HEK293 (cell line): ENCODE results near the gene C19orf33.

Source experiments
- CTCF ChIA-PET: fragments of 350-600 bp; formaldehyde crosslinking; extraction: SDS; loops from one replicate; lab custom pipeline; 2021; ENCODE audit warnings: antibody characterized with exemption; lab: Yijun Ruan, JAX
- POLR2A ChIA-PET: fragments of 300-600 bp; formaldehyde crosslinking; extraction: SDS; loops from one replicate; lab custom pipeline; 2020; ENCODE audit warnings: antibody characterized with exemption, inconsistent platforms; lab: Yijun Ruan, JAX
- H3K27ac ChIP-seq: fragments of 200-500 bp; sonication (Bioruptor generic); 2 replicates; pipeline ENCODE4 v1.5.1; 2014; ENCODE audit warnings: low read depth, low read length, control low read depth, inconsistent platforms; ENCODE audit errors: extremely low read depth
- H3K36me3 ChIP-seq, 2 experiments: fragments of 200-500 bp in 1 of 2; sonication (Bioruptor generic) in 1 of 2; 1 replicate in 1 of 2; 2 replicates in 1 of 2; pipeline ENCODE4 v1.5.1; 2014 to 2017; ENCODE audit warnings: inconsistent platforms in 2 of 2, low read length in 2 of 2; ENCODE audit not compliant: control insufficient read depth in 2 of 2, insufficient read depth in 1 of 2
- H3K4me1 ChIP-seq: fragments of 200-500 bp; sonication (Bioruptor generic); 2 replicates; pipeline ENCODE4 v1.5.1; 2014; ENCODE audit warnings: mild to moderate bottlenecking, low read length, inconsistent platforms; ENCODE audit not compliant: control insufficient read depth, insufficient read depth
- H3K4me3 ChIP-seq: 2 replicates; pipeline ENCODE4 v1.5.1; 2011; ENCODE audit warnings: low read depth, mild to moderate bottlenecking, control low read depth, low read length, moderate library complexity
- H3K9me3 ChIP-seq: fragments of 200-500 bp; sonication (Bioruptor generic); 2 replicates; pipeline ENCODE4 v1.5.1; 2014; ENCODE audit warnings: low read depth, low read length, inconsistent platforms; ENCODE audit not compliant: control insufficient read depth, insufficient read depth
- EGR2 ChIP-seq: fragments of 450-650 bp; formaldehyde crosslinking; IDR thresholded peaks from 2 replicates; pipeline ENCODE4 v1.5.1; 2016; ENCODE audit warnings: low read depth, missing biosample characterization, missing genetic modification characterization
- GLIS2 ChIP-seq: fragments of 450-650 bp; formaldehyde crosslinking; IDR thresholded peaks from 2 replicates; pipeline ENCODE4 v1.5.1; 2016; ENCODE audit warnings: missing biosample characterization, missing genetic modification characterization
- IKZF3 ChIP-seq: fragments of 450-650 bp; IDR thresholded peaks from 2 replicates; pipeline ENCODE4 v1.5.0; 2018; ENCODE audit warnings: missing biosample characterization, mild to moderate bottlenecking, missing genetic modification characterization, moderate library complexity
- OSR2 ChIP-seq: fragments of 450-650 bp; formaldehyde crosslinking; IDR thresholded peaks from 2 replicates; pipeline ENCODE4 v1.5.1; 2016; ENCODE audit warnings: missing biosample characterization, missing genetic modification characterization
- SP2 ChIP-seq: fragments of 450-650 bp; formaldehyde crosslinking; IDR thresholded peaks from 2 replicates; pipeline ENCODE4 v1.5.1; 2016; ENCODE audit warnings: missing biosample characterization, missing genetic modification characterization
- SP3 ChIP-seq: fragments of 450-650 bp; formaldehyde crosslinking; IDR thresholded peaks from 2 replicates; pipeline ENCODE4 v1.5.1; 2016; ENCODE audit warnings: missing biosample characterization, missing genetic modification characterization
- ZBTB17 ChIP-seq: fragments of 450-650 bp; formaldehyde crosslinking; IDR thresholded peaks from 2 replicates; pipeline ENCODE4 v1.5.1; 2016; ENCODE audit warnings: missing biosample characterization, missing genetic modification characterization
- ZEB2 ChIP-seq: fragments of 450-650 bp; formaldehyde crosslinking; IDR thresholded peaks from 2 replicates; pipeline ENCODE4 v1.5.1; 2016; ENCODE audit warnings: missing biosample characterization, missing genetic modification characterization
- ZFP69B ChIP-seq: fragments of 450-650 bp; formaldehyde crosslinking; IDR thresholded peaks from 2 replicates; pipeline ENCODE4 v1.5.1; 2016; ENCODE audit warnings: missing biosample characterization, missing genetic modification characterization
- ZNF19 ChIP-seq: fragments of 450-650 bp; formaldehyde crosslinking; IDR thresholded peaks from 2 replicates; pipeline ENCODE4; 2016; ENCODE audit warnings: missing biosample characterization, missing genetic modification characterization, low read depth
- ZNF302 ChIP-seq: fragments of 450-650 bp; formaldehyde crosslinking; IDR thresholded peaks from 2 replicates; pipeline ENCODE4 v1.5.1; 2016; ENCODE audit warnings: missing biosample characterization, missing genetic modification characterization, low read depth
- ZNF366 ChIP-seq: fragments of 450-650 bp; formaldehyde crosslinking; conservative IDR thresholded peaks from 2 replicates; pipeline ENCODE4 v1.5.1; 2016; ENCODE audit warnings: missing biosample characterization, missing genetic modification characterization
- ZNF426 ChIP-seq: fragments of 450-650 bp; formaldehyde crosslinking; IDR thresholded peaks from 2 replicates; pipeline ENCODE4 v1.5.1; 2017; ENCODE audit warnings: missing biosample characterization, missing genetic modification characterization, mild to moderate bottlenecking, inconsistent platforms, moderate library complexity
- ZNF473 ChIP-seq: fragments of 450-650 bp; formaldehyde crosslinking; IDR thresholded peaks from 2 replicates; pipeline ENCODE4 v1.5.1; 2017; ENCODE audit warnings: missing biosample characterization, missing genetic modification characterization
- ZNF560 ChIP-seq: fragments of 450-650 bp; formaldehyde crosslinking; IDR thresholded peaks from 2 replicates; pipeline ENCODE4 v1.5.1; 2017; ENCODE audit warnings: missing biosample characterization, missing genetic modification characterization, borderline replicate concordance
- ZNF571 ChIP-seq: fragments of 450-650 bp; formaldehyde crosslinking; IDR thresholded peaks from 2 replicates; pipeline ENCODE4 v1.5.0; 2017; ENCODE audit warnings: missing biosample characterization, missing genetic modification characterization
- ZNF585B ChIP-seq: fragments of 450-650 bp; formaldehyde crosslinking; IDR thresholded peaks from 2 replicates; pipeline ENCODE4 v1.5.1; 2016; ENCODE audit warnings: missing biosample characterization, missing genetic modification characterization
- ZNF658 ChIP-seq: fragments of 450-650 bp; formaldehyde crosslinking; IDR thresholded peaks from 2 replicates; pipeline ENCODE4; 2016; ENCODE audit warnings: missing biosample characterization, missing genetic modification characterization
- ZNF776 ChIP-seq: fragments of 450-650 bp; formaldehyde crosslinking; IDR thresholded peaks from 2 replicates; pipeline ENCODE4 v1.5.0; 2017; ENCODE audit warnings: missing biosample characterization, missing genetic modification characterization, borderline replicate concordance
- TF ChIP-seq, protein P1 (sequence below): fragments of 450-650 bp; formaldehyde crosslinking; optimal IDR thresholded peaks from 2 replicates; pipeline ENCODE3; 2016; ENCODE audit warnings: missing biosample characterization, mild to moderate bottlenecking, missing genetic modification characterization
- TF ChIP-seq, protein P2 (sequence below): fragments of 450-650 bp; formaldehyde crosslinking; IDR thresholded peaks from 2 replicates; pipeline ENCODE4; 2016; ENCODE audit warnings: missing biosample characterization, missing genetic modification characterization
- TF ChIP-seq, protein P3 (sequence below): fragments of 450-650 bp; formaldehyde crosslinking; IDR thresholded peaks from 2 replicates; pipeline ENCODE4 v1.5.1; 2016; ENCODE audit warnings: missing biosample characterization, missing genetic modification characterization, borderline replicate concordance
- TF ChIP-seq, protein P4 (sequence below): fragments of 450-650 bp; formaldehyde crosslinking; IDR thresholded peaks from 2 replicates; pipeline ENCODE4 v1.5.1; 2016; ENCODE audit warnings: missing biosample characterization, missing genetic modification characterization
- TF ChIP-seq, protein P5 (sequence below): fragments of 450-650 bp; formaldehyde crosslinking; IDR thresholded peaks from 2 replicates; pipeline ENCODE4 v1.5.1; 2016; ENCODE audit warnings: missing biosample characterization, missing genetic modification characterization
- TF ChIP-seq, protein P6 (sequence below): fragments of 450-650 bp; formaldehyde crosslinking; IDR thresholded peaks from 2 replicates; pipeline ENCODE4 v1.5.1; 2016; ENCODE audit warnings: missing biosample characterization, missing genetic modification characterization

The C19orf33 gene

DNA sequence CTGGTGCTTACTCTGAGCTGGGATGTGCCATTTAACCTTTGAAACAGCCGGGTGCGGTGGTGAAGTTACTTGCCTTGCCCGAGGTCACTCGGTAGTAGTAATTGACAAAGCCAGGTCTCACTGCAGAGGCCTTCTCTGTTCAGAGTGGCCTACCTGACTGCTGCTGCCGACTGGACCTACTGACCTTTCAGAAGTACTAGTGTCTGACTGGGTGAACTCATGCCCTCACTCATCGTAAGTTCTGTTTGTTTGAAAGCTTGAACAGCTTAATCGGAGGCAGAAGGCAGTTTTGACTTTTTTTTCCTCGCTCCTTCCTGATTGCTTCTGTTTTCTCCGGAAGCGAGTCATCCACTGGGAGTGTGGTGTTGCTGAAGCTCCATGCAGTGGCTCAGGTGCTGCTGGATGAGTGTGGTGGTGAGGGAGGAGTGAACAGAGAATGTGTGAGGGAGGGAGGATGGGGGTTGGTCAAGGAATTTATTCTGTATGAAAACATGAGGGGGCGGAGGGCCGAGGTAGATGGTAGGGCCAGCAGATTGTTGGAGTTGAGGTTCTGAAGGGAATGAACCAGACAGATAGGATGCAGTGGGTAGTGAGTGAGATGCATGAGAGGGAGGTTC is 37.0 kb upstream of the C19orf33 start (continued):
- TF ChIP-seq, protein P1, sequence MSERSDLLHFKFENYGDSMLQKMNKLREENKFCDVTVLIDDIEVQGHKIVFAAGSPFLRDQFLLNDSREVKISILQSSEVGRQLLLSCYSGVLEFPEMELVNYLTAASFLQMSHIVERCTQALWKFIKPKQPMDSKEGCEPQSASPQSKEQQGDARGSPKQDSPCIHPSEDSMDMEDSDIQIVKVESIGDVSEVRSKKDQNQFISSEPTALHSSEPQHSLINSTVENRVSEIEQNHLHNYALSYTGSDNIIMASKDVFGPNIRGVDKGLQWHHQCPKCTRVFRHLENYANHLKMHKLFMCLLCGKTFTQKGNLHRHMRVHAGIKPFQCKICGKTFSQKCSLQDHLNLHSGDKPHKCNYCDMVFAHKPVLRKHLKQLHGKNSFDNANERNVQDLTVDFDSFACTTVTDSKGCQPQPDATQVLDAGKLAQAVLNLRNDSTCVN (tag by site-specific recombination) = no peak
- TF ChIP-seq ZFP69B (tag by site-specific recombination) (peak; percentile 23; the same call in 1 of the 2 replicates), OSR2 (tag by site-specific recombination) (peak; percentile 99), ZEB2 (0 out of 2 replicates have a peak, but pooled peaks have one; percentile 44), ZBTB17 (peak; percentile 93), ZNF426 (tag by site-specific recombination) (no peak), SP3 (0 out of 2 replicates have a peak, but pooled peaks have one; percentile 35), SP2 (tag by site-specific recombination) (peak; percentile 42), ZNF366 (tag by site-specific recombination) (peak; percentile 83), EGR2 (tag by site-specific recombination) (peak; percentile 99)
- TF ChIP-seq, protein P2, sequence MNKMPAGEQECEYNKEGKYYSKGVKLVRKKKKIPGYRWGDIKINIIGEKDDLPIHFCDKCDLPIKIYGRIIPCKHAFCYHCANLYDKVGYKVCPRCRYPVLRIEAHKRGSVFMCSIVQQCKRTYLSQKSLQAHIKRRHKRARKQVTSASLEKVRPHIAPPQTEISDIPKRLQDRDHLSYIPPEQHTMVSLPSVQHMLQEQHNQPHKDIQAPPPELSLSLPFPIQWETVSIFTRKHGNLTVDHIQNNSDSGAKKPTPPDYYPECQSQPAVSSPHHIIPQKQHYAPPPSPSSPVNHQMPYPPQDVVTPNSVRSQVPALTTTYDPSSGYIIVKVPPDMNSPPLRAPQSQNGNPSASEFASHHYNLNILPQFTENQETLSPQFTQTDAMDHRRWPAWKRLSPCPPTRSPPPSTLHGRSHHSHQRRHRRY = 0 out of 2 replicates have a peak, but pooled peaks have one; percentile 11
- TF ChIP-seq, protein P3, sequence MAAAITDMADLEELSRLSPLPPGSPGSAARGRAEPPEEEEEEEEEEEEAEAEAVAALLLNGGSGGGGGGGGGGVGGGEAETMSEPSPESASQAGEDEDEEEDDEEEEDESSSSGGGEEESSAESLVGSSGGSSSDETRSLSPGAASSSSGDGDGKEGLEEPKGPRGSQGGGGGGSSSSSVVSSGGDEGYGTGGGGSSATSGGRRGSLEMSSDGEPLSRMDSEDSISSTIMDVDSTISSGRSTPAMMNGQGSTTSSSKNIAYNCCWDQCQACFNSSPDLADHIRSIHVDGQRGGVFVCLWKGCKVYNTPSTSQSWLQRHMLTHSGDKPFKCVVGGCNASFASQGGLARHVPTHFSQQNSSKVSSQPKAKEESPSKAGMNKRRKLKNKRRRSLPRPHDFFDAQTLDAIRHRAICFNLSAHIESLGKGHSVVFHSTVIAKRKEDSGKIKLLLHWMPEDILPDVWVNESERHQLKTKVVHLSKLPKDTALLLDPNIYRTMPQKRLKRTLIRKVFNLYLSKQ = no peak
- TF ChIP-seq, protein P4, sequence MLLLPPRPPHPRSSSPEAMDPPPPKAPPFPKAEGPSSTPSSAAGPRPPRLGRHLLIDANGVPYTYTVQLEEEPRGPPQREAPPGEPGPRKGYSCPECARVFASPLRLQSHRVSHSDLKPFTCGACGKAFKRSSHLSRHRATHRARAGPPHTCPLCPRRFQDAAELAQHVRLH (tag by site-specific recombination) = no peak
- TF ChIP-seq, all 188 proteins: peak for 24

DNA sequence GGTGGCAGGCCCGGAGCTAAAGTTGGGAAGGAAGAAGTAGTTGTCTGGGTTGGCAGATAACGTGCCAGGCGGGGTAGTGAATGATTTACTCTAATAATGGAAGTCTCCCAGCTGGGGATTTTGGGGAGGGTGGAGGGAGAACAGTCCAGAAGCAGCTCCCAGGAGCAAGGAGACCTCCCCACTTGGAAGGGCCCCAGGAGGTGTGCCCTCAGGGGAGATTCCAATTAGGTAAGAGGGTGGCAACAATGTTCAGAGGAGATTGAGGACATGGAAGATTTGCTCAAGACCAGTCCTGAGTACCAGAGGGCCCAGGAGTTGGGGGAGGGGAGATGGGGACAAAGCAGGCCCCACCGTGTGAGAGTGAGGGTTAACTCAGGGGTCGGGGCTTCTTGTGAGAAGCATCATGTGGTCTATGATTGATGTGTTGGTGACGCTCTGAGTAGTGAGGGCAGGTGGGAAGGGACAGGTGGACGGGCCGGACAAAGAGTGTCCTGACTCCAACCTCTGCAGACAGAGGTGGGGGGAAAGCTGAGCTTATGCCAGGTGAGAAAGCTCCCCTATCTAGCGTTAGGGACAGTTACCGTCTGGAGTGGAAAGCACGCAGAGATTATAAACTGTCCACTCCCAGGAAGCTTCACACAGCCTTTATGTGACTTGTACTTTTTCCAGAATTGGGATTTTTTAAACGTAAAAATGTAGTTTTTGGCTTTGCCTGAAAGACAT is 36.1 kb upstream of the C19orf33 start:
- no peak overlapping the region for H3K4me3 ChIP-seq
- POLR2A ChIA-PET = interaction anchor here (1.0 to 4.7 kb wide), 3 partner anchors 8 to 120 kb away, joined by 6 to 26 read pairs (median 11); partner anchors contain the start of genes CATSPERG, GGN and SPRED3
- H3K4me1 ChIP-seq = peaks cover 59% of the 10 kb centered on the region
- no peaks in the 10 kb centered on the region; a peak in 1 of 3 replicates for H3K36me3 ChIP-seq
- CTCF ChIA-PET = interaction anchor here (0.6 to 8.8 kb wide), 8 partner anchors 13 to 944 kb away, joined by 3 to 48 read pairs (median 5); partner anchors contain the start of genes FAM98C and PPP1R14A
- no peaks in the 10 kb centered on the region for H3K9me3 ChIP-seq
- H3K27ac ChIP-seq = peak overlapping the region; percentile 78
- TF ChIP-seq, protein P5, sequence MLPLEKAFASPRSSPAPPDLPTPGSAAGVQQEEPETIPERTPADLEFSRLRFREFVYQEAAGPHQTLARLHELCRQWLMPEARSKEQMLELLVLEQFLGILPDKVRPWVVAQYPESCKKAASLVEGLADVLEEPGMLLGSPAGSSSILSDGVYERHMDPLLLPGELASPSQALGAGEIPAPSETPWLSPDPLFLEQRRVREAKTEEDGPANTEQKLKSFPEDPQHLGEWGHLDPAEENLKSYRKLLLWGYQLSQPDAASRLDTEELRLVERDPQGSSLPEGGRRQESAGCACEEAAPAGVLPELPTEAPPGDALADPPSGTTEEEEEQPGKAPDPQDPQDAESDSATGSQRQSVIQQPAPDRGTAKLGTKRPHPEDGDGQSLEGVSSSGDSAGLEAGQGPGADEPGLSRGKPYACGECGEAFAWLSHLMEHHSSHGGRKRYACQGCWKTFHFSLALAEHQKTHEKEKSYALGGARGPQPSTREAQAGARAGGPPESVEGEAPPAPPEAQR (tag by site-specific recombination) = no peak
- TF ChIP-seq GLIS2 (tag by site-specific recombination) = peak; percentile 22
- no peak for TF ChIP-seq ZNF571 (tag by site-specific recombination)
- no peak for TF ChIP-seq ZNF560 (tag by site-specific recombination)
- no peak for TF ChIP-seq ZNF302 (tag by site-specific recombination)
- TF ChIP-seq, protein P6, sequence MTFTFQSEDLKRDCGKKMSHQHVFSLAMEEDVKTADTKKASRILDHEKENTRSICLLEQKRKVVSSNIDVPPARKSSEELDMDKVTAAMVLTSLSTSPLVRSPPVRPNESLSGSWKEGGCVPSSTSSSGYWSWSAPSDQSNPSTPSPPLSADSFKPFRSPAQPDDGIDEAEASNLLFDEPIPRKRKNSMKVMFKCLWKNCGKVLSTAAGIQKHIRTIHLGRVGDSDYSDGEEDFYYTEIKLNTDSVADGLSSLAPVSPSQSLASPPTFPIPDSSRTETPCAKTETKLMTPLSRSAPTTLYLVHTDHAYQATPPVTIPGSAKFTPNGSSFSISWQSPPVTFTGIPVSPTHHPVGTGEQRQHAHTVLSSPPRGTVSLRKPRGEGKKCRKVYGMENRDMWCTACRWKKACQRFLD = no peak
- TF ChIP-seq ZNF585B (tag by site-specific recombination) = no peak
- no peak for TF ChIP-seq ZNF19 (tag by site-specific recombination)
- TF ChIP-seq ZNF658 = no peak
- TF ChIP-seq ZNF473 = no peak
- no peak for TF ChIP-seq ZNF776
- peak; percentile 26; the same call in 1 of the 2 replicates for TF ChIP-seq IKZF3
